Measurements from ENCODE around the gene DDX5. TPM values are rescaled to one million over a fixed set of nuclear protein-coding genes. Genes with fewer than 3 reads are reported as not detected.

Gene DDX5
- total RNA-seq, 1 experiment from 2014 or later: 869 TPM

GRCh38 chr17:64544742-64545141 is 38.7 kb upstream of the DDX5 start:
- H3K14ac ChIP-seq (ENCODE audit: insufficient read depth, low read length): no peak overlapping the region
- no peaks in the 10 kb centered on the region for H3K27me3 ChIP-seq (ENCODE audit: insufficient read depth, low read length)
- H4K8ac ChIP-seq (replicated peaks; ENCODE audit: insufficient read length, low read depth, low read length): no peak overlapping the region
- no peak overlapping the region for H2AK5ac ChIP-seq (ENCODE audit: insufficient read length, low read length)
- no peak overlapping the region for H2BK15ac ChIP-seq (ENCODE audit: low read depth, low read length)
- H3K27ac Mint-ChIP-seq: no peak overlapping the region
- H3K27me3 Mint-ChIP-seq (ENCODE audit: low read depth): no peaks in the 10 kb centered on the region
- WGBS (ENCODE audit: extremely low coverage, insufficient read length, low lambda C conversion rate): no CpG with 5 or more reads among the region's 2 CpGs
- H3K4me3 Mint-ChIP-seq: no peak overlapping the region
- no peak for DNase-seq
- no peaks in the 10 kb centered on the region for H3K9me3 Mint-ChIP-seq
- H3K18ac ChIP-seq (ENCODE audit: insufficient read length, low read depth, low read length): no peak overlapping the region
- no peak overlapping the region for H2BK120ac ChIP-seq (ENCODE audit: low read depth, low read length, poor library complexity, severe bottlenecking)
- H3K56ac ChIP-seq (ENCODE audit: insufficient read length, low read depth, low read length): no peak overlapping the region
- H3T11ph ChIP-seq (ENCODE audit: low read length): no peak overlapping the region
- no peak overlapping the region for H3K9ac ChIP-seq (ENCODE audit: extremely low read depth, insufficient read length, low read length)
- H3K23me2 ChIP-seq (ENCODE audit: insufficient read length, low read depth, low read length, poor library complexity, severe bottlenecking): no peaks in the 10 kb centered on the region
- H4K5ac ChIP-seq (ENCODE audit: insufficient read length, low read depth, low read length): no peak overlapping the region
- no peak for TF ChIP-seq CTCF (conservative IDR thresholded peaks at IDR 0.05)
- no peak overlapping the region for H3K27ac ChIP-seq (ENCODE audit: insufficient read length, low read depth, low read length)
- no peak overlapping the region for H3K23ac ChIP-seq (ENCODE audit: insufficient read length, low read depth, low read length)
- H4K91ac ChIP-seq (ENCODE audit: insufficient read length, low read depth, low read length): no peak overlapping the region
- H3K4me1 ChIP-seq (ENCODE audit: insufficient read depth, low read length): no peaks in the 10 kb centered on the region
- H2AFZ ChIP-seq (ENCODE audit: low read length): no peak overlapping the region
- no peak overlapping the region for H2BK12ac ChIP-seq (ENCODE audit: insufficient read length, low read depth, low read length)
- H3K4me1 Mint-ChIP-seq: peaks cover 9 to 16% of the 10 kb centered on the region in 2 experiments
- no peak overlapping the region for H3K4me2 ChIP-seq (ENCODE audit: insufficient read depth, insufficient read length, low read length)
- H2BK5ac ChIP-seq (ENCODE audit: insufficient read length, low read length): no peak overlapping the region
- no peak overlapping the region for H2BK20ac ChIP-seq (ENCODE audit: low read depth, low read length, poor library complexity, severe bottlenecking)
- H3K79me2 ChIP-seq (ENCODE audit: insufficient read depth, low read length): no peaks in the 10 kb centered on the region
- H3K4ac ChIP-seq (ENCODE audit: low read depth, low read length): no peak overlapping the region
- H4K20me1 ChIP-seq (ENCODE audit: control insufficient read depth, insufficient read depth, insufficient read length): no peaks in the 10 kb centered on the region
- H3K36me3 Mint-ChIP-seq (ENCODE audit: insufficient read depth in 1 of 3, low read depth in 3 of 3): peaks cover 0 to 28% (median 10%) of the 10 kb centered on the region in 3 experiments; a peak in 5 of 7 replicates
- no peaks in the 10 kb centered on the region for H3K79me1 ChIP-seq (ENCODE audit: insufficient read depth, low read depth, low read length, poor library complexity, severe bottlenecking)
- no peaks in the 10 kb centered on the region for H3K9me3 ChIP-seq (ENCODE audit: control insufficient read depth, low read depth, low read length)
